Astrocyte (in vitro differentiated cells and primary cell): ENCODE data around the gene KIZ.

Source experiments
- CTCF ChIP-seq: IDR thresholded peaks from 2 replicates; pipeline ENCODE4 v1.5.1; 2011; ENCODE audit warnings: low read depth, mild to moderate bottlenecking, inconsistent platforms, low read length, moderate library complexity; ENCODE audit not compliant: insufficient read depth
- EZH2 ChIP-seq: IDR thresholded peaks from 2 replicates; pipeline ENCODE4 v1.6.1; 2012; ENCODE audit warnings: mild to moderate bottlenecking, low read length, inconsistent platforms; ENCODE audit not compliant: insufficient read depth

GRCh38 chr20:21280522-21281016 lies 154.7 kb downstream of the KIZ start:
- no peak for TF ChIP-seq CTCF
- TF ChIP-seq EZH2, result no peak
